RWPE1 (cell line): Measurements from ENCODE around the gene CREB5.
"Not testable (repeated sequence)": the region's sequence is repeated elsewhere in the genome, so short reads cannot be mapped to it uniquely, and the experiment has no call there.

ENCODE experiments used
- CTCF ChIA-PET: fragments of 350-600 bp; sonication (Branson Sonifier 250); formaldehyde crosslinking; extraction: SDS; loops from one replicate; lab custom pipeline; 2021; lab: Yijun Ruan, JAX
- POLR2A ChIA-PET: fragments of 400-600 bp; formaldehyde crosslinking; extraction: SDS; loops from one replicate; lab custom pipeline; 2020; ENCODE audit warnings: antibody characterized with exemption; ENCODE audit not compliant: low non-redundant PET; lab: Yijun Ruan, JAX
- DNase-seq: peaks from one replicate; pipeline ENCODE4 v3.0.0; 2012; ENCODE audit warnings: low spot score
- H3K27ac ChIP-seq: fragments of 450-650 bp; 2 replicates; pipeline ENCODE4 v1.5.1; 2017
- CTCF ChIP-seq: fragments of 450-650 bp; conservative IDR thresholded peaks from 2 replicates; pipeline ENCODE4 v1.5.1; 2017; ENCODE audit warnings: low read depth, mild to moderate bottlenecking

CREB5 gene

GRCh38 chr7:28778786-28779185, 366.5 kb downstream of the CREB5 start:
- ChIA-PET POLR2A (no interaction called here), CTCF (no interaction called here)

GRCh38 chr7:28779954-28780353, 367.6 kb downstream of the CREB5 start:
- no peak for DNase-seq
- ChIA-PET POLR2A (no interaction called here), CTCF (interaction anchor here (0.7 kb wide), 1 partner anchor 45 kb away, joined by 6 read pairs; no protein-coding TSS in a partner anchor)
- no peak for TF ChIP-seq CTCF
- no peak overlapping the region for H3K27ac ChIP-seq

More at GRCh38 chr7:28778786-28779185, 366.5 kb downstream of the CREB5 start:
- no peak for DNase-seq
- no peak for TF ChIP-seq CTCF
- H3K27ac ChIP-seq = no peak overlapping the region

- CTCF ChIA-PET = no interaction called here
These were observed 370.0 kb downstream of the CREB5 start for GRCh38 chr7:28782362-28782761.

GRCh38 chr7:28784171-28784902, 372.0 kb downstream of the CREB5 start:
- no peak overlapping the region for H3K27ac ChIP-seq
- no peak for DNase-seq
- CTCF ChIA-PET = interaction anchor here (0.7 kb wide), 1 partner anchor 8 kb away, joined by 4 read pairs; no protein-coding TSS in a partner anchor
- POLR2A ChIA-PET = no interaction called here
- no peak for TF ChIP-seq CTCF

More at GRCh38 chr7:28782362-28782761, 370.0 kb downstream of the CREB5 start:
- TF ChIP-seq CTCF = no peak
- POLR2A ChIA-PET = no interaction called here
- no peak overlapping the region for H3K27ac ChIP-seq
- no peak for DNase-seq

GRCh38 chr7:28785041-28785995, 373.0 kb downstream of the CREB5 start:
- POLR2A ChIA-PET = no interaction called here

GRCh38 chr7:28786156-28786555, 373.8 kb downstream of the CREB5 start:
- POLR2A ChIA-PET, DNase-seq, CTCF ChIA-PET: not testable (repeated sequence)

More at GRCh38 chr7:28785041-28785995, 373.0 kb downstream of the CREB5 start:
- DNase-seq = no peak
- no peak overlapping the region for H3K27ac ChIP-seq
- CTCF ChIA-PET = no interaction called here
- TF ChIP-seq CTCF = no peak

More at GRCh38 chr7:28786156-28786555, 373.8 kb downstream of the CREB5 start:
- not testable (repeated sequence) for H3K27ac ChIP-seq
